Measurements from ENCODE around the gene PIGQ.

DNA sequence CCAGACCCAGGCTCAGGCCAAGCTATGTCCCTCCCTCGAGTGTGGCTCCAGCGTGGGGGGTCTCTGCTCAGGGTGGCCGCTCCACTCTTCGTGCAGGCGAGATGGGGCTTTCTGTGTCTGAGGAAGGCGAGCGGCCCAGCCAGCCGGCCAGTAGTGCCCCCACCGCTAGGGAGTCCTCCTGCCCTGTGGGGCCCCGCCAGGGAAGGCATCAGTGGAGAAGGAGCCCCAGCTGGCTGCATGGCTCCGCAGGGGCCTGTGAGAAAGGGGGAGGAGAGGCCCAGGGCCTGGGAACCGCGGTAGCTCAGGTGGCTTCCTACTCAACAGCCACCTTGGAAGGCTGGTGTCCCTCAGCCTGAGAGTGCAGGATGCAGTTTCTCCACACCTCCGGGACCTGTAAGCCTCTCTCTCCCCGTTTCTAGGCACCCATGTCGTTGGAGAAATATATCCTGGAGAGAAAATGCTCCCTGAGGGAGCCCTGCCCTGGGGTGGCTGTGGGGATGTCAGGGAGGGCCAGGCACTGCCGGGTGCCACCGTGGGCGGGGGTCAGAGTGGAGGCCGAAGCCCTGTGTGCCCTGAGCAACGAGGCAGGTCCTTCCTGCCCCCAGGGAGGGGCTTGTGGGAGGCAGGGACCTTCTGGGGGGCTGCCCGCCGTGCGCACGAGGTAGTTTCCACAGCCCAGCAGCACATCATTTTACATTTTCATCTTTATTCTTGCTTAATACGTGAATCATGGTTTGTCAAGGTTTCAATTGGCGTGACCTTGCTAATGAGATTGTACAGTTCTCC is 3.3 kb downstream of the PIGQ start:
- TF ChIP-seq, protein P1, sequence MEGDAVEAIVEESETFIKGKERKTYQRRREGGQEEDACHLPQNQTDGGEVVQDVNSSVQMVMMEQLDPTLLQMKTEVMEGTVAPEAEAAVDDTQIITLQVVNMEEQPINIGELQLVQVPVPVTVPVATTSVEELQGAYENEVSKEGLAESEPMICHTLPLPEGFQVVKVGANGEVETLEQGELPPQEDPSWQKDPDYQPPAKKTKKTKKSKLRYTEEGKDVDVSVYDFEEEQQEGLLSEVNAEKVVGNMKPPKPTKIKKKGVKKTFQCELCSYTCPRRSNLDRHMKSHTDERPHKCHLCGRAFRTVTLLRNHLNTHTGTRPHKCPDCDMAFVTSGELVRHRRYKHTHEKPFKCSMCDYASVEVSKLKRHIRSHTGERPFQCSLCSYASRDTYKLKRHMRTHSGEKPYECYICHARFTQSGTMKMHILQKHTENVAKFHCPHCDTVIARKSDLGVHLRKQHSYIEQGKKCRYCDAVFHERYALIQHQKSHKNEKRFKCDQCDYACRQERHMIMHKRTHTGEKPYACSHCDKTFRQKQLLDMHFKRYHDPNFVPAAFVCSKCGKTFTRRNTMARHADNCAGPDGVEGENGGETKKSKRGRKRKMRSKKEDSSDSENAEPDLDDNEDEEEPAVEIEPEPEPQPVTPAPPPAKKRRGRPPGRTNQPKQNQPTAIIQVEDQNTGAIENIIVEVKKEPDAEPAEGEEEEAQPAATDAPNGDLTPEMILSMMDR (IDR thresholded peaks at IDR 0.05; ENCODE audit: insufficient read depth, low read length, poor library complexity, severe bottlenecking): no peak
- TF ChIP-seq EZH2phosphoT487 (conservative IDR thresholded peaks at IDR 0.05; ENCODE audit: low read length): no peak
